T-helper 1 cell treated with Interleukin-12 subunit alpha and Interleukin-12 subunit beta and Interleukin-4 antibody, amounts not matched to agents 30 μg/mL and 1 μg/mL, for 36 hours (primary cell): ENCODE results near the gene SH3BP2.
A peak's percentile ranks its signal among the peaks of the same experiment; 100 is the strongest.

Experiments
- H3K27ac Mint-ChIP-seq: one replicate; pipeline ENCODE4 v1.8.0; 2021; ENCODE audit warnings: mild to moderate bottlenecking, mixed read lengths
- H3K27me3 Mint-ChIP-seq: one replicate; pipeline ENCODE4 v1.8.0; 2021; ENCODE audit warnings: low read depth, mixed read lengths
- H3K36me3 Mint-ChIP-seq: one replicate; pipeline ENCODE4 v1.8.0; 2021; ENCODE audit warnings: low read depth, mixed read lengths
- H3K4me1 Mint-ChIP-seq: one replicate; pipeline ENCODE4 v1.8.0; 2021; ENCODE audit warnings: low read depth, mixed read lengths
- H3K4me3 Mint-ChIP-seq: one replicate; pipeline ENCODE4 v1.8.0; 2021; ENCODE audit warnings: mild to moderate bottlenecking, moderate library complexity, mixed read lengths
- H3K9me3 Mint-ChIP-seq: one replicate; pipeline ENCODE4 v1.8.0; 2021; ENCODE audit warnings: mixed read lengths

SH3BP2 gene

DNA sequence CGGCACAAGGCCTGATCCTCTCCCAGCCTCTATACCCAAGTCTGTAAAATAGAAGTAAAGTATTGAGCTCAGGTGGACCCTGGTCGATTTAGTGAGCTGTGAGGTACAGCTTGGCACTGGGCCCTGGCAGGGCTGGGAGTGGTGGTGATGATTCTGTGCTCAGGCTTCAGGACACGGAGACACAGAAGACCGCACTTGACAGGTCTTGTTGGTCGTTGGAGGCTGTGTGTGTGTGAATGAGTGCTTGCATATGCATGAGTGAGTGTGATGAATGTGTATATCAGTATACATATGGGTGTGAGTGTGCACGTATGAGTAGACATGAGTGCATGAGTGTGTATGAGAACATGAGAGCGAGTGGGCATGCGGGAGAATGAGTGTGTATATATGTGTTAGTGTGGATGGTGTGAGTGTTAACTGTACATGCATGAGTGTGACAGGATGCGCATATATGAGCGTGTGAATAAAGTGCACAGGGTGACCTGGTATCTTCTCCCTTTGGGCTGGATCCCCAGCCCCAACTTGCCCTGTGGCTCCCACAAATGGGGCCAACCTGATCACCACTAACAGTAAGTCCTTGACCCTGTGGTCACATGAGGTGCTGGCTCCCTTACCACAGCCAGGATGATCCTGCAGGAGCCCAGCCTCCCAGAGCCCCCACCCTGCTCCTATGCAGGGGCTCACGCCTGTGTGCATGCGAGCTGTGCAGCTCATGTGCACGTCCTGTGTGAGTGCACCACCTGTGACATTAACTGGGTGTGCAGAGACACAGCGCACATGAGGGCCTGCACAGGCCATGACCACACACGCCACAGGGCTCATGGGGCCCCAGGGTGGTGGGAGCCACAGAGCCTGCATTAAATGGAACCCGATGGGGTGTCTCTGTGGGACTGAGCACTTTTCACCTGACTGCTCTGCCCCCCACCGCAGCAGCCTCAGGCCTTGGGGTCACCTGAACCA lies 20.8 kb downstream of the SH3BP2 start:
- Mint-ChIP-seq H3K9me3 (no peaks in the 10 kb centered on the region), H3K27ac (peak overlapping the region; percentile 3), H3K36me3 (peaks cover 27% of the 10 kb centered on the region), H3K27me3 (no peaks in the 10 kb centered on the region), H3K4me1 (peaks cover 52% of the 10 kb centered on the region), H3K4me3 (peak overlapping the region; percentile 92)

DNA sequence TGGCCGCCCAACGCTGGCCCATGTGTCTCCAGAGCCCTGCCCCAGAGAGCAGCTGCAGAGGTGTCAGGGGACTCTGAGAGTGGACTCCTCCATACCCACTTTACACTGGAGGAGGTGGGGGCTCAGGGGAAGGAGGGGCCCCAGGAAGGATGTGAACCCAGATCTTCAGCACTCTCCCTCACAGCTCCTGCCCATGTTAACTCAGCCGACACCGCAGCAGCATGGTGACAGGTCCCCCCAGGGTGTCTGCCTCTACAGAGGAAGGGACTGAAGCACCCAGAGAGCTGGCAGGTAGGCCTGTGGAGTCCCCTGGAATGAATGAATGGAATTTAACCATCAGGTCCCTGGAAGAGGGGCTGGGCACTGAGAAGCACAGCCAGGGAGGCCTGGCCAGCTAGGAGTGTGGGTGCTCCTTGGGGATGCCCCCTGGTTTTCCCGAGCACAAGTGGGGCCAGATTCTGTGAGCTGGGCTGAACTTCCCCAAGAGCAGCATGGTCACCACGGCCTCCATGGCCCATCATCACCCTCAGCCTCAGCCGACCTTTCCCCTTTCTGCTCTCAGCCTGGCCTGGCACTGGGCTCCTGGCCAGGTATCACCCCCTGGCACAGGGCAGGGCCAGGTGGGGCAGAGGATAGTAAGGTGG lies 21.9 kb downstream of the SH3BP2 start:
- Mint-ChIP-seq H3K9me3 (no peaks in the 10 kb centered on the region), H3K27ac (no peak overlapping the region), H3K27me3 (no peaks in the 10 kb centered on the region), H3K4me3 (peak overlapping the region; percentile 23), H3K4me1 (peaks cover 59% of the 10 kb centered on the region), H3K36me3 (peaks cover 32% of the 10 kb centered on the region)

DNA sequence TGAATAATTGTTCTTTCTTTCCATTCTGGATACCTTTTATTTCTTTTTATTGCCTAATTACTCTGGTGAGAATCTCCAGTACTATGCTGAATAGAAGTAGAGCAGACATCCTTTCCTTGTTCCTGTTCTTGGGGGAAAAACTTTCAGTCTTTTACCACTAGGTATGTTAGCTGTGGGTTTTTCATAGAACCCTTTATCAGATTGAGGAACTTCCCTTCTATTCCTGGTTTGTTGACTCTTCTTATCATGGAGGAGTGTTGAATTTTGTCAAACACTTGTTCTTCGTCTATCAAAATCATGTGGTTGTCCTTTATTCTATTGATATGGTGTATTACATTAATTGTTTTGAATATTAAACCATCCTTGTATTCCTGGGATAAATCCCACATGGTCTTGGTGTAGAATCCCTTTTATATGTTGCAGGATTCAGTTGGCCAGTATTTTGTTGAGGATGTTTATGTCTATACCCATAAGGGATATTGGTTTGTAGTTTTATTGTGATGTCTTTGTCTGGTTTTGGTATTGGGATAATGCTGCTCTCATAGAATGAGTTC lies 23.6 kb downstream of the SH3BP2 start:
- peak overlapping the region; percentile 60 for H3K27ac Mint-ChIP-seq
- no peaks in the 10 kb centered on the region for H3K27me3 Mint-ChIP-seq

DNA sequence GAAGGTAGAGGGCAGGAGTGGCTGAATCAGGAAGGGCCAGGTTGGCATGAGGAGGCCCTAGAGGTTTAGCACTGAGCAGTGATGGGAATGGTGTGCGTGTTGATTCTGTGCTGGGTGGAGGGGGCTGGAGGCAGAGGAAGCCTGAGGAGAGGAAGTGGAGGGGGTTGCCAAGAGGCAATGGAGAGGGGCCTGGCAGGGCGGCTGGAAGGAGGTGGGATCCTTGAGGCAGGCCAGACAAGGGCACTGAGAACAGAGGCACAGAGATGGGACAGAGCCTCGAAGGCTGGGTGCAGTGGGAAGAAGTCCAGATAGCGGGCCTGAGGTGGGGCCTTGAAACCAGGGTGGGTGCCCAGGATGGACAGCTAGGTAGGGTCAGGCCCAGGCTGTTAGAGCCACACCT lies 24.3 kb downstream of the SH3BP2 start:
- H3K27ac Mint-ChIP-seq: peak overlapping the region; percentile 60
- H3K36me3 Mint-ChIP-seq: peaks cover 30% of the 10 kb centered on the region
- no peaks in the 10 kb centered on the region for H3K27me3 Mint-ChIP-seq
- no peaks in the 10 kb centered on the region for H3K9me3 Mint-ChIP-seq
- peak overlapping the region; percentile 79 for H3K4me3 Mint-ChIP-seq
- peaks cover 48% of the 10 kb centered on the region for H3K4me1 Mint-ChIP-seq

More for the DNA sequence above, 23.6 kb downstream of the SH3BP2 start:
- Mint-ChIP-seq H3K36me3 (peaks cover 34% of the 10 kb centered on the region), H3K9me3 (no peaks in the 10 kb centered on the region), H3K4me3 (peak overlapping the region; percentile 79), H3K4me1 (peaks cover 54% of the 10 kb centered on the region)

DNA sequence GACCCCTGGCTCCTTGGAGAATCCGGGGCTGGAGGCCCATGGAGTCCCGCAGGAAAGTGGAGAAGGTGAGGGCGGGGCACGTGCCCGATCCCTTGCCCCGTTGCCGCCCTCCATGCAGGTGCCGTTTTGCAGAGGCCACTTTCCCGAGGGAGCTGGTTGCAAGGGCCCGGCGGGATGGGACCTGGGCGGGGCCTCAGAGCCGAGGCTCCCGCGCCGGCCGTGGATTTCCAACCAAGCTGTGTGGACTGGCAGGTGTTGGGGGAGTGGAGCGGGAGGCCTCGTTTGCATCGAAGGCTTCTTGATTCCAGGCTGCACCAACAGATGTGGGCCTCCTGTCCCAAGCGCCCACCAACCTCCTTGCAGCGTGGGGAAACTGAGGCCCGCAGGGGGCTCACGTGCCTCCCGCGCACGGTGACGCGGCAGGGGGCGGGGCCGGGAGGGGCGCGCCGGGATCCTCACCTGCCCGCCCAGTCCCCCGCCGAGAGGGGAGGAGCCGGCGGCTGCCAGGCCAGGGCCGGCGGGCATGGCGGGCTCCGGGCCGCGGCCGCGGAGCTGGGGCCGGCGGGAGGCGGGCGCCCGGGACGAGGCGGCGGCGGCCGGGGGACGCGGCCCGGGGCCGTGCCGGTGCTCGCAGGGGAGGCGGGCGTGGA lies 24.9 kb downstream of the SH3BP2 start:
- Mint-ChIP-seq H3K36me3 (peaks cover 27% of the 10 kb centered on the region), H3K27me3 (no peaks in the 10 kb centered on the region), H3K4me3 (peak overlapping the region; percentile 79), H3K9me3 (no peaks in the 10 kb centered on the region), H3K27ac (no peak overlapping the region), H3K4me1 (peaks cover 48% of the 10 kb centered on the region)

DNA sequence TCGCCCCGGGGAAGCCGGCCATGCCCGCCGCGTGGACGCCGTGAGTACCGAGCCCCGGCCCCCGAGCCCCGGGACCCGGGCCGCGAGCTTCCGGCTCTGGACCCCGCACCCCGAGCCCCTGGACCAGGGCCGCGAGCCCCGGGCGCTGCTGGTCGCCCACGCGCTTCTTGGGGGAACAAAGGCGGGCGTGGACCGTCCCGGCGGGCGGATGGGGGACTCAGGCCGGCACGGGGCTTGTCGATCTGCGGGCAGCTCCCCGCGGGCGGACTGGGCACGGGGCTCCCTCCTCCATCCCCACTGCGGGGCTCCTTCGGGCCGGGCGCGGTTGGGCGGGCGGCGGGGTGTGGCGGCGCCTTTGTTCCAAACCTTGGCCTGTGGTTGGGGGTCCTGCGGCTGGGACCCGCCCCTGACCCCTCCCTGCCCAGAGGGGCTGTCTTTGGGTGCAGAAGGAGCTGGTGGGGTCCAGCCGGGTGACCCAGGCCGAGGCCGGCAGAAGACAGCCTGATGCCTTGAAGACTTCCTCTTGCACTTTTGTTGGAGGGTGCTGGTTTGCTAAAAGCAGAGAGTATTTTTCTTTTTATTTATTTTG lies 25.6 kb downstream of the SH3BP2 start:
- H3K4me1 Mint-ChIP-seq: peaks cover 45% of the 10 kb centered on the region
- H3K36me3 Mint-ChIP-seq: peaks cover 25% of the 10 kb centered on the region
- no peak overlapping the region for H3K27ac Mint-ChIP-seq
- H3K4me3 Mint-ChIP-seq: no peak overlapping the region
- no peaks in the 10 kb centered on the region for H3K9me3 Mint-ChIP-seq
- H3K27me3 Mint-ChIP-seq: no peaks in the 10 kb centered on the region

DNA sequence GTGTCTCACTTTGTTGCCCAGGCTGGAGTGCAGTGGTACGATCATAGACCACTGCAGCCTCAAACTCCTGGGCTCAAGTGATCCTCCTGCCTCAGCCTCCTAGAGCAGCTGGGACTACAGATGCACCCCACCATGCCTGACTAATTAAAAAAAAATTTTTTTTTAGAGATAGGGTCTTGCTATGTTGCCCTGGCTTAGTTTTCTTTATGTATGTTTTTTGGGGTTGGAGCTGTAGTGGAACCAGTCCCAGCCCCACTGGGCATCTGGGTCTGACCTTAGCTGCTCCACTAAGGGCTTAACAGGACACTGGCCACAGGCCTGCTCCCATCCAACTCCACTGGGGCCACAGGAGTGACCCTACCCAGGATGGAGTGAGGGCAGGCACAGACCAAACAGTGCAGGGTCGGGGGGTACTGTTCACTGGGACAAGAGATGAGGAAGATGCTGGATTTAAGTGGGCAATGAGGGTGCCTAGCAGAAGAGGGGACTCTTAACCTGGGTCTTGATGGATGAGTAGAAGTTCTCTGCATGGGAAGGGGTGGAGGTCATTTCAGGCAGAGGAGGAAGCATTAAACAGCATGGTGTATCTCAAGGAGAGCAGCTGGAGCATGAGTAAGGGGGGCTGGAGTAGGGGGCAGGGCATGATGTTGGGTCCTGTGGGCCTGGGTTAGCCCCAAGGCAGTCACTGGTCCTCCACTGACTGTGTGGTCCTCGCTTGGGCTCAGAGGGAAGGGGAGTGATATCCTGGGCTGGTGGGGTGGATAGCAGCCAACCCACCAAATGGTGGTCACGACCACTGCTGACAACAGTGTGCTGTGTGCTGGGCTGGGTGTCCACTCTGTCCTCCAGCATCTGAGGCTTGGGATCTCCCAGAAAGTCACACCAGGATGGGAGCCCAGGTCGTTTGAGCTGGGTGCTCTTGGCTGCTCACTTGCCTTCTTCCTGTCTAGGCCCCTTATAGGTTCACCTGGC lies 26.6 kb downstream of the SH3BP2 start:
- peak overlapping the region; percentile 18 for H3K27ac Mint-ChIP-seq
- no peaks in the 10 kb centered on the region for H3K9me3 Mint-ChIP-seq
- H3K4me3 Mint-ChIP-seq: peak overlapping the region; percentile 51
- H3K27me3 Mint-ChIP-seq: no peaks in the 10 kb centered on the region
- H3K4me1 Mint-ChIP-seq: peaks cover 36% of the 10 kb centered on the region
- H3K36me3 Mint-ChIP-seq: peaks cover 23% of the 10 kb centered on the region

DNA sequence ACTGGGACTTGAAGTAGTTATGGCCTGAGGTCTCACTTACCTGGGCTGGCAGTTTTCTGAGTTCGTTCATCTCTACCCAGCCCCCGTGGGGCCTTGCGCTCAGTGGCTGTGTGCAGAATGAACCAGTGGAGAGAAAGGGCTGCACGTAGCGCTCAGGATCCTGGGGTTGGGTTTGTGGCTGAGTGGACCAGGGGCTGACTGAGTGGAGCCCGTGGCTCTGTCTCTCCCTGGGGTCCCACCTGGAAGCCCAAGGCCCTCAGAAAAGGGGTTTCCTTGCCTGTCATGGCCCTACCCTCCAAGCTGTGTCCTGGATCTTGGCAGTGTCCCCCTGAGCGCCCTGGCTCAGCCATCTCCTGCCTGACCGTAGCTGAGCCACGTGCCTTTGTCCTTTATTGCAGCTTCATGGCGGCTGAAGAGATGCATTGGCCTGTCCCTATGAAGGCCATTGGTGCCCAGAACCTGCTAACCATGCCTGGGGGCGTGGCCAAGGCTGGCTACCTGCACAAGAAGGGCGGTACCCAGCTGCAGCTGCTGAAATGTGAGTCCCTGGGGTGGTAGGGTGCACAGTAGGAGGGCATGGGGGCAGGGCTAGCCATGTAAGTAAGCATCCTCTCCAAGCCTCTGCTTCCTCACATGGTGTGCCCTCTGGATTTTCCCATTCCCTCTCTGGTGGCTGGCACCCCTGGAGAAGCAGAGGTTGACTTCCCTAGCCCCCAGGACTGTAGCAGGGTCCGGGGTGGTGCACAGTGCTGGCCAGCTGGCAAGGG lies 27.5 kb downstream of the SH3BP2 start:
- H3K27me3 Mint-ChIP-seq: no peaks in the 10 kb centered on the region
- peaks cover 27% of the 10 kb centered on the region for H3K36me3 Mint-ChIP-seq
- peaks cover 27% of the 10 kb centered on the region for H3K4me1 Mint-ChIP-seq
- no peak overlapping the region for H3K4me3 Mint-ChIP-seq
- no peak overlapping the region for H3K27ac Mint-ChIP-seq
- H3K9me3 Mint-ChIP-seq: no peaks in the 10 kb centered on the region

DNA sequence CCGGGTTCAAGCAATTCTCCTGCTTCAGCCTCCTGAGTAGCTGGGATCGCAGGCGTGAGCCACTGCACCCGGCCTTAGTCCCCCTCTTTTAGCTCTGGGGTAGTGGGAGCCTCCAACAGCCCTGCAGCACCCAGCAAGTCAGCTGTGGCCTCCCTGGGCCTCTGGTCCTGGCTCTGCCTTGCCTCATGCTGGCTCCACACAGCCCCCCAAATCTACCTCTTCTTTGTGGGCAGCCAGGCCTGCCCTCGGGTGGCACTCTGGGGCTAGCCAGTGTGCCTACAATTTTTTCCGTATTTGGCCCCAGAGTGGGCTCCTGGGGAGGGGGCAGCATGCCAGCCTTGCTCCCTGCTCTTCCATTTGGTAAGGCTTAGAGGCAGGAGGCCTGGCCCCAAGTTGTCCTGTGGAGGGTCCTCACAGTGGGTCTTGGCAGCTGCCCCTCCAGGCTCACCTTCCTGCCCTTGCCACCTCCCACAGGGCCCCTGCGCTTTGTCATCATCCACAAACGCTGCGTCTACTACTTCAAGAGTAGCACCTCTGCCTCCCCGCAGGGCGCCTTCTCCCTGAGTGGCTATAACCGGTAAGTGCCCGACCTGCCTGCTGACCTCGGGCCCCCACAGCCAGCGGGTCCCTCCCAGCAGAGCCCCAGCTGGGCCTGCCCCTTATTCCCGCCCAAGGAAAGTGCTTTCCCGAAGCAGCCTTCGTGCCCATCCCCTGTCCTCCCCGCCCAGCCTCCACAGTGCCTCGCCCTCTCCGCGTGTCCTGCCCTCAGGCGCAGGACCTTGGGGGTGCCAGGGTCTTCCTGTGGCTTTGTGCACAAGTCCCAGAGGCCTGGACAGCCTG lies 29.8 kb downstream of the SH3BP2 start:
- H3K27me3 Mint-ChIP-seq: no peaks in the 10 kb centered on the region
- H3K36me3 Mint-ChIP-seq: peaks cover 25% of the 10 kb centered on the region
- no peak overlapping the region for H3K27ac Mint-ChIP-seq
- no peak overlapping the region for H3K4me3 Mint-ChIP-seq
- no peaks in the 10 kb centered on the region for H3K9me3 Mint-ChIP-seq
- H3K4me1 Mint-ChIP-seq: peaks cover 11% of the 10 kb centered on the region

DNA sequence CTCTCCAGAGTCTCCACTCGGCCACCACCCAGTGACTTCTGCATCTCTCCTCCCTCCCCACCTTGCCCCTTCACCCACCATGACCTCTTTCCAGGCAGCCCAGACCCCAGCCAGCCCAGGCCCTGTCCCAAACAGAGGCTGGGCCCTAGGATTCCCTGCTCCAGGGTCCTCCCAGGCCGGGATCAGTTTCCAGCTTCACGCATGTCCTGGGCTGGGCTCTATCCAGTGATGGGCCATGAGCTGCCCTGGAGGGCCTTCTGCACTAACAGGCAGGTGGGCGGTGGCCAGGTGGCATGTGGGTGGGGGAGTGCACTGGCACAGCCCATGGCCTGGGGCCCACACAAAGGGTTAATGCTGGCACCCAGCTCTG lies 30.4 kb downstream of the SH3BP2 start:
- Mint-ChIP-seq H3K27me3 (no peaks in the 10 kb centered on the region), H3K27ac (no peak overlapping the region), H3K4me3 (no peak overlapping the region), H3K9me3 (no peaks in the 10 kb centered on the region), H3K4me1 (peaks cover 11% of the 10 kb centered on the region), H3K36me3 (peaks cover 25% of the 10 kb centered on the region)

DNA sequence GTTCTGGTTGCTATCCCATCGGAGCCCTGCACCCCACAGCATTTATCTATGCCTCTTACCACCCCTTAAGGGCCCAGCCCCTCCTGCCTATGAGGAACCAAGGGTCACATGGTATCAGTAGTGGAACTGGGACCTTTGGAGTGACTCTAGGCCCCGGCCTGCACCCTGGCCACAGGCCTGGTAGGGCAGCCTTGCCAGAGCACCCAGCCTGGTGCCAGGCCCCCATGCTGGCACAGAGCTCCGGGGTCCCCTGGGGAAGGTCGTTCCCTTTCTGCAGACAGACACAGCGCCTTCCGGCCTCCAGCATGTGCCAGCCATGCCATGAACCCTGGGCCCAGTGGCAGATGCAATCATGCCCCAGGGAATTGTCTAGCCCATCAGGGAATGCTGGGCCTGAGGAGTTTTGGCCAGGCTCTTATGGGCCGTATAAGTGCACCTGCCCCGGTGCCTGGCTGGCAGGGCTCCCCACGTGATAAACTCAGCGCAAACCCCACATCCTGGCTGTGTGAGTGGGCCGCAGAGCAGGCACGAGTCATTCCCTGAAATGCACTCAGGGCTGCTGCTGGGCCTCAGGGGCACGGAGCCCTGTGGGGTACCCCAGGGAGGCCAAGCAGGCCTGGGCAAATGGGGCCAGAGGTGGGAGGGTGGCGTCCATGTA lies 30.9 kb downstream of the SH3BP2 start:
- H3K4me1 Mint-ChIP-seq: peaks cover 11% of the 10 kb centered on the region
- H3K27ac Mint-ChIP-seq: no peak overlapping the region
- peaks cover 26% of the 10 kb centered on the region for H3K36me3 Mint-ChIP-seq
- H3K9me3 Mint-ChIP-seq: no peaks in the 10 kb centered on the region
- H3K4me3 Mint-ChIP-seq: no peak overlapping the region
- H3K27me3 Mint-ChIP-seq: no peaks in the 10 kb centered on the region

DNA sequence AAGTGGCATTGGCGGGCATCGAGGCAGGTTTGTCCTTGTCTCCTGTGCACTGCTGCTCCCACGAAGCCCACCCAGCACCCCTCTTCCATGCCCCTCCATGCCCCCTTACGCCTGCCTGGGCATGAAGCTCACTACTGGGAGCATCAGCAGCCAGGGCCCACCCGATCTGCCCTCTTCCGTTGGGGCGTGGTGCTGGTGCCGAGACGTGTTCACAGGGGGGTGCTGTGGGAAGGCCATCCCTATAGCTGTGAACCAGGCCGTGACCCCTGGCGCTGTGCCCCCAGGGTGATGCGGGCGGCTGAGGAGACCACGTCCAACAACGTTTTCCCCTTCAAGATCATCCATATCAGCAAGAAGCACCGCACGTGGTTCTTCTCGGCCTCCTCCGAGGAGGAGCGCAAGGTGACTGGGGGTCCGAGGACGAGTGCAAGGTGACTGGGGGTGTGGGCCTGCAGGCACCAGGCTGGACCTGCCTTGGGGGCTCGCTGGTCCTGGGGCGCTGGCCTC lies 31.5 kb downstream of the SH3BP2 start:
- H3K27ac Mint-ChIP-seq: no peak overlapping the region
- H3K4me1 Mint-ChIP-seq: peaks cover 7% of the 10 kb centered on the region
- no peak overlapping the region for H3K4me3 Mint-ChIP-seq
- H3K36me3 Mint-ChIP-seq: peaks cover 26% of the 10 kb centered on the region
- no peaks in the 10 kb centered on the region for H3K27me3 Mint-ChIP-seq
- H3K9me3 Mint-ChIP-seq: no peaks in the 10 kb centered on the region
